Endothelial cell (in vitro differentiated cells): ENCODE results near the gene VWA2. TPM values are rescaled to one million over a fixed set of nuclear protein-coding genes. Genes with fewer than 3 reads are reported as not detected.

Source experiments
- DNase-seq: peaks from one replicate; pipeline ENCODE4 v3.0.0; 2021; ENCODE audit warnings: low spot score
- H3K27ac Mint-ChIP-seq: one replicate; pipeline ENCODE4 v1.8.0; 2021; ENCODE audit warnings: mixed read lengths, inconsistent platforms; ENCODE audit not compliant: unreplicated experiment
- H3K27me3 Mint-ChIP-seq: one replicate; pipeline ENCODE4 v1.8.0; 2021; ENCODE audit warnings: mild to moderate bottlenecking, moderate library complexity, mixed read lengths, inconsistent platforms; ENCODE audit not compliant: unreplicated experiment
- H3K36me3 Mint-ChIP-seq: one replicate; pipeline ENCODE4 v1.8.0; 2021; ENCODE audit warnings: mild to moderate bottlenecking, low read depth, mixed read lengths, inconsistent platforms; ENCODE audit not compliant: unreplicated experiment
- H3K4me1 Mint-ChIP-seq: one replicate; pipeline ENCODE4 v1.8.0; 2021; ENCODE audit warnings: mild to moderate bottlenecking, mixed read lengths, inconsistent platforms; ENCODE audit not compliant: unreplicated experiment
- H3K4me3 Mint-ChIP-seq: one replicate; pipeline ENCODE4 v1.8.0; 2021; ENCODE audit warnings: mild to moderate bottlenecking, mixed read lengths, inconsistent platforms; ENCODE audit not compliant: unreplicated experiment
- H3K9me3 Mint-ChIP-seq: one replicate; pipeline ENCODE4 v1.8.0; 2021; ENCODE audit warnings: mixed read lengths, inconsistent platforms; ENCODE audit not compliant: unreplicated experiment
- CTCF ChIP-seq: fragments of 200-600 bp; sonication (generic); IDR thresholded peaks from one replicate; pipeline ENCODE4 v1.5.0; 2021; ENCODE audit warnings: antibody characterized with exemption; ENCODE audit not compliant: unreplicated experiment
- total RNA-seq: library from RNA; stranded (reverse); fragmentation: NEBNext Ultra II Directional; extraction: Animal tissue kit (Norgen Biotek cat#: 25700); gene quantifications from one replicate; pipeline ENCODE4 v1.2.1, GENCODE V29; 2021; ENCODE audit not compliant: unreplicated experiment

VWA2 gene
- total RNA-seq, 1 donor from 2014 or later: 2.4 TPM

- peaks cover 16% of the 10 kb centered on the region for H3K4me1 Mint-ChIP-seq
- no peaks in the 10 kb centered on the region for H3K27me3 Mint-ChIP-seq
- no peak overlapping the region for H3K4me3 Mint-ChIP-seq
Measured at GRCh38 chr10:114262496-114262895, 23.4 kb downstream of the VWA2 start.

GRCh38 chr10:114265392-114266053, 26.5 kb downstream of the VWA2 start:
- peaks cover 2% of the 10 kb centered on the region for H3K27me3 Mint-ChIP-seq
- H3K27ac Mint-ChIP-seq: no peak overlapping the region
- DNase-seq: no peak
- TF ChIP-seq CTCF: no peak
- no peaks in the 10 kb centered on the region for H3K4me1 Mint-ChIP-seq
- H3K4me3 Mint-ChIP-seq: no peak overlapping the region
- H3K36me3 Mint-ChIP-seq: no peaks in the 10 kb centered on the region
- H3K9me3 Mint-ChIP-seq: no peaks in the 10 kb centered on the region

More at GRCh38 chr10:114262496-114262895, 23.4 kb downstream of the VWA2 start:
- Mint-ChIP-seq H3K27ac (no peak overlapping the region), H3K36me3 (no peaks in the 10 kb centered on the region), H3K9me3 (no peaks in the 10 kb centered on the region)
- no peak for TF ChIP-seq CTCF
- DNase-seq: no peak

GRCh38 chr10:114266521-114266920, 27.5 kb downstream of the VWA2 start:
- TF ChIP-seq CTCF: no peak
- no peak overlapping the region for H3K27ac Mint-ChIP-seq
- H3K9me3 Mint-ChIP-seq: no peaks in the 10 kb centered on the region
- no peak for DNase-seq
- no peak overlapping the region for H3K4me3 Mint-ChIP-seq
- no peaks in the 10 kb centered on the region for H3K4me1 Mint-ChIP-seq
- no peaks in the 10 kb centered on the region for H3K36me3 Mint-ChIP-seq
- H3K27me3 Mint-ChIP-seq: peaks cover 2% of the 10 kb centered on the region

- no peak for TF ChIP-seq CTCF
- H3K27me3 Mint-ChIP-seq: peaks cover 5% of the 10 kb centered on the region
- no peaks in the 10 kb centered on the region for H3K36me3 Mint-ChIP-seq
- no peaks in the 10 kb centered on the region for H3K9me3 Mint-ChIP-seq
- no peak overlapping the region for H3K4me3 Mint-ChIP-seq
- no peak overlapping the region for H3K27ac Mint-ChIP-seq
- DNase-seq: no peak
- peaks cover 10% of the 10 kb centered on the region for H3K4me1 Mint-ChIP-seq
Measured at GRCh38 chr10:114271075-114271778, 32.2 kb downstream of the VWA2 start.

- Mint-ChIP-seq H3K9me3 (no peaks in the 10 kb centered on the region), H3K4me1 (peaks cover 10% of the 10 kb centered on the region), H3K36me3 (no peaks in the 10 kb centered on the region), H3K27me3 (peaks cover 5% of the 10 kb centered on the region), H3K4me3 (no peak overlapping the region), H3K27ac (no peak overlapping the region)
- DNase-seq: no peak
- no peak for TF ChIP-seq CTCF
Measured at GRCh38 chr10:114271779-114272167, 32.7 kb downstream of the VWA2 start.
